Tibial nerve (tissue), 4 donors: ENCODE measurements around the gene S100A11. TPM values are rescaled to one million over a fixed set of nuclear protein-coding genes. Genes with fewer than 3 reads are reported as not detected.
A peak's percentile ranks its signal among the peaks of the same experiment; 100 is the strongest.

Experiments
- DNase-seq, 2 donors: peaks; one replicate each; pipeline ENCODE4 v3.0.0-alpha.2; 2019; ENCODE audit warnings: low spot score in 2 of 2
- H3K27ac ChIP-seq, 4 donors: fragments of 200-600 bp; sonication (generic) in 3 of 4; one replicate each; pipeline ENCODE4 v1.5.1; 2017 to 2019; ENCODE audit warnings: mild to moderate bottlenecking in 1 of 4
- H3K27me3 ChIP-seq, 2 donors: fragments of 200-600 bp; sonication (generic) in 1 of 2; one replicate each; pipeline versions ENCODE4 v1.5.1 to v1.6.0; 2017 to 2019
- H3K36me3 ChIP-seq, 3 donors: fragments of 200-600 bp; sonication (generic); one replicate each; pipeline ENCODE4 v1.5.1; 2018 to 2019
- H3K4me1 ChIP-seq, 4 donors: fragments of 200-600 bp; sonication (generic) in 3 of 4; one replicate each; pipeline ENCODE4 v1.5.1; 2017 to 2019
- H3K4me3 ChIP-seq, 4 donors: fragments of 200-600 bp; sonication (generic) in 3 of 4; one replicate each; pipeline ENCODE4 v1.5.1; 2017 to 2019; ENCODE audit warnings: mild to moderate bottlenecking in 1 of 4, moderate library complexity in 1 of 4
- H3K9me3 ChIP-seq, 4 donors: fragments of 200-600 bp; sonication (generic) in 3 of 4; one replicate each; pipeline ENCODE4 v1.5.1; 2017 to 2019
- CTCF ChIP-seq, 5 experiments: fragments of 200-600 bp in 3 of 5; fragments of 450-650 bp in 2 of 5; sonication (generic) in 3 of 5; IDR thresholded peaks; one replicate each; pipeline ENCODE4 v1.5.1; 2016 to 2019; ENCODE audit warnings: antibody characterized with exemption in 5 of 5, mild to moderate bottlenecking in 3 of 5, moderate library complexity in 2 of 5
- EP300 ChIP-seq, 2 donors: sonication (generic); formaldehyde crosslinking; IDR thresholded peaks; one replicate each; pipeline ENCODE4 v1.6.1; 2017; ENCODE audit warnings: antibody characterized with exemption in 2 of 2, mild to moderate bottlenecking in 1 of 2
- POLR2A ChIP-seq, 2 donors: fragments of 450-650 bp; IDR thresholded peaks; one replicate each; pipeline ENCODE4 v1.6.1; 2017; ENCODE audit warnings: antibody characterized with exemption in 2 of 2, mild to moderate bottlenecking in 2 of 2, moderate library complexity in 2 of 2
- WGBS, 2 donors: methylation state at CpG; one replicate each; pipeline ENCODE4 v1.1.5; 2018; 5-methylcytosine and 5-hydroxymethylcytosine counted together
- small RNA-seq: library from RNA; depleted of rRNA; stranded (forward); fragments of <200 nt; gene quantifications from one replicate; pipeline ENCODE3, GENCODE V24; 2016
- total RNA-seq, 4 donors: library from RNA; depleted of rRNA; stranded (reverse); fragments of >200 nt; gene quantifications; one replicate each; pipeline ENCODE4 v1.1.0, GENCODE V29; 2016

S100A11 gene
- total RNA-seq, 4 donors from 2014 or later: 85.0 to 267 (median 145) TPM

GRCh38 chr1:151984313-151984956, 52.4 kb downstream of the S100A11 start:
- no peak overlapping the region for H3K4me3 ChIP-seq
- DNase-seq: no peak
- no peaks in the 10 kb centered on the region for H3K27me3 ChIP-seq
- H3K27ac ChIP-seq: peak overlapping the region; percentile 46 to 98 (median 60)
- TF ChIP-seq POLR2A (IDR thresholded peaks at IDR 0.05) (no peak), EP300 (IDR thresholded peaks at IDR 0.05) (peak in 1 of 2 donors; percentile 7), CTCF (IDR thresholded peaks at IDR 0.05) (no peak)
- H3K36me3 ChIP-seq: peaks cover 0 to 41% (median 9%) of the 10 kb centered on the region in 3 donors
- no peaks in the 10 kb centered on the region for H3K9me3 ChIP-seq
- H3K4me1 ChIP-seq: peaks cover 0 to 100% (median 76%) of the 10 kb centered on the region in 4 donors
- WGBS, 2 donors: 14 to 33% methylated on average over 1 of the region's 1 CpG

Small RNAs within 50 kb of the gene (small RNA-seq; reads per million reads assigned to genes)
- gene SPTLC1P4: not detected

Other genes with a start within 250 kb of the S100A11 start
- 1 to 10 TPM; 2.2 to 8.0 (median 7.0) TPM for gene TDRKH, start 246.5 kb downstream of the S100A11 start, total RNA-seq
- gene LINGO4, start 231.6 kb downstream of the S100A11 start, total RNA-seq: not detected
- under 1 TPM in 2 of 4 donors, not detected in 2; 0.21 to 0.90 TPM for gene RORC, start 205.2 kb downstream of the S100A11 start, total RNA-seq
- gene C2CD4D, start 197.2 kb downstream of the S100A11 start, total RNA-seq: 1 to 10 TPM in 2 of 4 donors, not detected in 2; 2.2 to 3.9 TPM
- gene THEM5, start 183.3 kb downstream of the S100A11 start, total RNA-seq: not detected
- gene THEM4, start 127.5 kb downstream of the S100A11 start, total RNA-seq: 10 to 100 TPM; 17.7 to 48.6 (median 32.3) TPM
- 100 to 1,000 TPM; 108 to 230 (median 192) TPM for gene S100A10, start 43.1 kb downstream of the S100A11 start, total RNA-seq
- gene TCHHL1, start 52.1 kb upstream of the S100A11 start, total RNA-seq: not detected
- under 1 TPM in 3 of 4 donors, not detected in 1; under 0.01 to 0.60 (median 0.22) TPM for gene TCHH, start 78.4 kb upstream of the S100A11 start, total RNA-seq
- gene RPTN, start 122.2 kb upstream of the S100A11 start, total RNA-seq: not detected
- gene HRNR, start 187.2 kb upstream of the S100A11 start, total RNA-seq: not detected